Hepatocyte (in vitro differentiated cells): ENCODE data around the gene RNASEH2A. TPM values are rescaled to one million over a fixed set of nuclear protein-coding genes. Genes with fewer than 3 reads are reported as not detected.

ENCODE experiments used
- DNase-seq: peaks from one replicate; pipeline ENCODE4 v3.0.0-alpha.2; 2016; ENCODE audit warnings: low spot score
- H2AFZ ChIP-seq: fragments of 200-600 bp; sonication (generic); 2 replicates; pipeline ENCODE4 v1.6.0; 2016; ENCODE audit warnings: antibody characterized with exemption, mild to moderate bottlenecking
- H3K27ac ChIP-seq: fragments of 200-600 bp; sonication (generic); 2 replicates; pipeline ENCODE4 v1.5.1; 2016; ENCODE audit warnings: mild to moderate bottlenecking
- H3K27me3 ChIP-seq: fragments of 200-600 bp; sonication (generic); 2 replicates; pipeline ENCODE4 v1.6.1; 2016
- H3K36me3 ChIP-seq: fragments of 200-600 bp; sonication (generic); replicated peaks from 2 replicates; pipeline ENCODE4 v1.5.1; 2016; ENCODE audit warnings: low read depth; ENCODE audit not compliant: insufficient read depth
- H3K4me1 ChIP-seq: fragments of 200-600 bp; sonication (generic); 2 replicates; pipeline ENCODE4 v1.5.1; 2016; ENCODE audit warnings: mild to moderate bottlenecking, moderate library complexity; ENCODE audit not compliant: insufficient read depth
- H3K4me2 ChIP-seq: fragments of 200-600 bp; sonication (generic); 2 replicates; pipeline ENCODE4 v1.6.0; 2016
- H3K4me3 ChIP-seq: fragments of 200-600 bp; sonication (generic); 2 replicates; pipeline ENCODE4 v1.5.1; 2016; ENCODE audit warnings: mild to moderate bottlenecking
- H3K79me2 ChIP-seq: fragments of 200-600 bp; sonication (generic); 2 replicates; pipeline ENCODE4 v1.6.0; 2017; ENCODE audit warnings: mild to moderate bottlenecking
- H3K9me2 ChIP-seq: fragments of 200-600 bp; sonication (generic); replicated peaks from 2 replicates; pipeline ENCODE4 v1.6.0; 2017; ENCODE audit warnings: mild to moderate bottlenecking; ENCODE audit not compliant: insufficient read depth
- H3K9me3 ChIP-seq: fragments of 200-600 bp; sonication (generic); 2 replicates; pipeline ENCODE4 v1.5.1; 2016; ENCODE audit warnings: low read depth, mild to moderate bottlenecking
- H4K20me1 ChIP-seq: fragments of 200-600 bp; sonication (generic); 2 replicates; pipeline ENCODE4 v1.6.0; 2016; ENCODE audit warnings: mild to moderate bottlenecking; ENCODE audit not compliant: insufficient read depth, poor library complexity, severe bottlenecking
- EZH2 ChIP-seq: fragments of 200-600 bp; sonication (generic); IDR thresholded peaks from 2 replicates; pipeline ENCODE4 v1.6.1; 2016; ENCODE audit warnings: antibody characterized with exemption, mild to moderate bottlenecking, borderline replicate concordance
- EZH2phosphoT487 ChIP-seq: fragments of 200-600 bp; sonication (generic); IDR thresholded peaks from one replicate; pipeline ENCODE4 v1.6.1; 2018; ENCODE audit warnings: antibody characterized with exemption, mild to moderate bottlenecking, low read depth, moderate library complexity; ENCODE audit not compliant: unreplicated experiment, severe bottlenecking
- WGBS: methylation state at CpG from one replicate; pipeline ENCODE4 v1.1.6; 2016; ENCODE audit warnings: low lambda C conversion rate; ENCODE audit errors: missing lambda C conversion rate; 5-methylcytosine and 5-hydroxymethylcytosine counted together
- polyA plus RNA-seq: library from polyadenylated mRNA; unstranded; fragments of >200 nt; fragmentation: Nextera tagmentation; extraction: Ambion mirVana; gene quantifications from 2 replicates; pipeline ENCODE4 v1.2.1, GENCODE V29; 2016
- total RNA-seq: library from RNA; depleted of rRNA; stranded (reverse); fragments of >200 nt; gene quantifications from 2 replicates; pipeline ENCODE4 v1.2.3, GENCODE V29; 2014
- TF ChIP-seq, protein P1 (sequence below): fragments of 200-600 bp; sonication (generic); IDR thresholded peaks from 2 replicates; pipeline ENCODE4 v1.5.1; 2016; ENCODE audit warnings: antibody characterized with exemption, mild to moderate bottlenecking; ENCODE audit not compliant: poor library complexity

RNASEH2A gene
- total and polyA plus RNA-seq, 2 experiments from 2014 or later, result 9.3 to 25.7 TPM

DNA sequence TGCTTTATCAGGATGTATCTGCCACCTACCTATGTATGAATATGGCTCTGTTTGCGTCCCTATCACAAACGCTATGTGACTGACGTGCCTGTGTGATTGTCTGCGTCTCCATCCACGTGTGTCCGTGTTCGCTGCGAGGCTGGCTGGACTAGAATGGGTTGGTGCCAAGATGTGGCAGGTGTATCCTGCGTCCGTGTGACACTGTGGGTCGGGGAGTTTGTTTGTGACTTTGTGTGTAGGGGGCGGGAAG, 24.3 kb upstream of the RNASEH2A start:
- H3K27me3 ChIP-seq, result no peaks in the 10 kb centered on the region
- H3K4me2 ChIP-seq, result peak overlapping the region; percentile 98
- peak overlapping the region; percentile 55 for H2AFZ ChIP-seq
- no peaks in the 10 kb centered on the region for H3K9me3 ChIP-seq
- H3K79me2 ChIP-seq, result peaks cover 2% of the 10 kb centered on the region
- peak overlapping the region; percentile 41 for H3K4me3 ChIP-seq
- DNase-seq, result no peak
- peaks cover 68% of the 10 kb centered on the region for H3K4me1 ChIP-seq
- H3K9me2 ChIP-seq, result no peaks in the 10 kb centered on the region
- peak overlapping the region; percentile 99 for H3K27ac ChIP-seq
- WGBS, result 25% methylated on average over 12 of the region's 12 CpGs
- no peaks in the 10 kb centered on the region for H4K20me1 ChIP-seq
- TF ChIP-seq, protein P1, sequence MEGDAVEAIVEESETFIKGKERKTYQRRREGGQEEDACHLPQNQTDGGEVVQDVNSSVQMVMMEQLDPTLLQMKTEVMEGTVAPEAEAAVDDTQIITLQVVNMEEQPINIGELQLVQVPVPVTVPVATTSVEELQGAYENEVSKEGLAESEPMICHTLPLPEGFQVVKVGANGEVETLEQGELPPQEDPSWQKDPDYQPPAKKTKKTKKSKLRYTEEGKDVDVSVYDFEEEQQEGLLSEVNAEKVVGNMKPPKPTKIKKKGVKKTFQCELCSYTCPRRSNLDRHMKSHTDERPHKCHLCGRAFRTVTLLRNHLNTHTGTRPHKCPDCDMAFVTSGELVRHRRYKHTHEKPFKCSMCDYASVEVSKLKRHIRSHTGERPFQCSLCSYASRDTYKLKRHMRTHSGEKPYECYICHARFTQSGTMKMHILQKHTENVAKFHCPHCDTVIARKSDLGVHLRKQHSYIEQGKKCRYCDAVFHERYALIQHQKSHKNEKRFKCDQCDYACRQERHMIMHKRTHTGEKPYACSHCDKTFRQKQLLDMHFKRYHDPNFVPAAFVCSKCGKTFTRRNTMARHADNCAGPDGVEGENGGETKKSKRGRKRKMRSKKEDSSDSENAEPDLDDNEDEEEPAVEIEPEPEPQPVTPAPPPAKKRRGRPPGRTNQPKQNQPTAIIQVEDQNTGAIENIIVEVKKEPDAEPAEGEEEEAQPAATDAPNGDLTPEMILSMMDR, result no peak
- TF ChIP-seq EZH2 (no peak), EZH2phosphoT487 (no peak)
- no peaks in the 10 kb centered on the region for H3K36me3 ChIP-seq

DNA sequence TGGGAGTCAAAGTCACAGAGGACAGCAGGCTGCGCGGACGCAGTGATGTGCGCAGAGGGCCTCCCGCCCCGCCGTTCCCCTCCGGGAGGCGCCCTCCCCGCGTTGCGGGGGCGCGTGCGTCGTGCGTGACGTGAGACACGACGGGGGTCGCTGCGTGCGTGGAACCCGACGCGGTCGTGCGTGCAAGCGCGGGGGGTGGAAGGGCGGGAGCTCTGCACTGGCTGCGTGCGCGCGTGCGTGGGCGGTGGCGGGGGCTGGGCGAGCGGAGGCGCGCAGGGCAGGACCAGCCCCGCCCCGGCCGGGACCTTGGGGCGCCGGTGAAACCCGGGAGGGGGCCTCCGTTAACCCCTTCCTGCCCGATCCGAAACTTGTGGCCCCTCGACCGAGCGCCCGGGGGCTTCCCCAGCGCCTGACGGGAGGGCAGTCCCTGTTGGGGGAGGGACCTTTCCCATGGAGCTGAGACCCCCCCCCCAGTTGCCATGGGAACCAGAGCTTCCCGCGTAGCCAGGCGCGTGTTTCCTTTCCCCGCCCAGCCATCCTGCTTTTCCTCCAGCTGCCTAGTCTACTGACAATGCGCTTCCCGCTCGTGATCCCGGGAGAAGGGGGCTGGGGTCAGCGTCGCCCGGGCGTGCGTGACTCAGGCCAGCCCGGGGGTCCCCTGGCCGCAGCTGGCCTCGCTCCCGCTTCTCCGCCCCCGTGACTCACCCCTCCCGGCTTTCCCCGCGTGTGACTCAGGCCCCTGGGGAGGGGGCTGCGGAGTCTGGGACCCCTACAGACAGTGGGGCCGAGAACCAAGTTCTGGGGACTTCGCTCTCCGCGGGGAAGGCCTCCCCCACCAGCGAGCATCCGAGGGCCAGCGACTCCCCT, 23.7 kb upstream of the RNASEH2A start:
- peak overlapping the region; percentile 41 for H3K4me3 ChIP-seq
- H3K9me3 ChIP-seq, result no peaks in the 10 kb centered on the region
- H3K9me2 ChIP-seq, result no peaks in the 10 kb centered on the region
- peaks cover 67% of the 10 kb centered on the region for H3K4me1 ChIP-seq
- no peaks in the 10 kb centered on the region for H3K27me3 ChIP-seq
- peak overlapping the region; percentile 98 for H3K4me2 ChIP-seq
- TF ChIP-seq, protein P1, result peak; percentile 14
- TF ChIP-seq EZH2phosphoT487, result no peak
- H2AFZ ChIP-seq, result peak overlapping the region; percentile 55
- no peaks in the 10 kb centered on the region for H3K79me2 ChIP-seq
- peak; percentile 89 for DNase-seq
- H3K36me3 ChIP-seq, result no peaks in the 10 kb centered on the region
- no peaks in the 10 kb centered on the region for H4K20me1 ChIP-seq
- 4% methylated on average over 26 of the region's 88 CpGs for WGBS
- peak overlapping the region; percentile 99 for H3K27ac ChIP-seq

DNA sequence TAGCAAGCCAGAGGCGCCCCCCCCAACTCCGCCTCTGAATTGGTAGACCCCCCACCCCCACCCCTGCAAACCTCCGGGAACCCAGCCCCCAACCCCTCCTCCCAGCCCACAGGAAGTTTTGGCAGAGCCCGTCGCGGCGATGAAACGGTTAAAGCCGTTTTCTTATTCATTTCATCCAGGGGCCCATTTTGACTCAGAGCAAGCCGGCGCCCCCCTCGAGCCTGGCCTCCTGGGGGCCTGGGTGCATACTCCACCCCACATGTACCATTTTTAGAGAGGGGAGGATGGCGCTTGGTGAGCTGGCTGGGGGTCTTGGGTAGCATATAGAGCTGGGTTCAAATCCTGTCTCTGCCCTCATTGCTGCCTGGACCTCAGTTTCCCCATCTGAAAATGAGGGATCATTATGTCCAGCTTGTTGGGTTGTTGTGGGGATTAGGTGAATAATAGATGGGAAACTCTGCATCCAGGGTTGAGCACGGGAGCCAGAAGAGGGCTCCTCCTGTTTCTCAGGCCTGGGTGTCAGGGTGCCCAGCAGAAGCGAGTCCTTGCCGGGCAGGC, 23.0 kb upstream of the RNASEH2A start:
- Histone ChIP-seq H3K9me3 (no peaks in the 10 kb centered on the region), H3K4me3 (peak overlapping the region; percentile 41), H3K27ac (peak overlapping the region; percentile 99), H2AFZ (no peak overlapping the region), H3K9me2 (no peaks in the 10 kb centered on the region), H4K20me1 (no peaks in the 10 kb centered on the region), H3K27me3 (no peaks in the 10 kb centered on the region), H3K79me2 (no peaks in the 10 kb centered on the region), H3K4me2 (peak overlapping the region; percentile 98), H3K4me1 (peaks cover 74% of the 10 kb centered on the region), H3K36me3 (no peaks in the 10 kb centered on the region)
- WGBS, result 8% methylated on average over 14 of the region's 16 CpGs
- TF ChIP-seq EZH2phosphoT487 (no peak), EZH2 (no peak)
- TF ChIP-seq, protein P1, result no peak
- DNase-seq, result no peak
